NCI-H526 (cell line): ENCODE data around the gene TTLL8.

Source experiments
- DNase-seq, 2 experiments: peaks; one replicate each; lab custom pipeline; 2025; lab: John Stamatoyannopoulos, UW

The TTLL8 gene

GRCh38 chr22:50082961-50083461, 24.9 kb upstream of the TTLL8 start:
- no peak for DNase-seq

- no peak for DNase-seq
Measured at GRCh38 chr22:50082197-50082715, 24.2 kb upstream of the TTLL8 start.

GRCh38 chr22:50081426-50082196, 23.5 kb upstream of the TTLL8 start:
- DNase-seq = no peak

DNA sequence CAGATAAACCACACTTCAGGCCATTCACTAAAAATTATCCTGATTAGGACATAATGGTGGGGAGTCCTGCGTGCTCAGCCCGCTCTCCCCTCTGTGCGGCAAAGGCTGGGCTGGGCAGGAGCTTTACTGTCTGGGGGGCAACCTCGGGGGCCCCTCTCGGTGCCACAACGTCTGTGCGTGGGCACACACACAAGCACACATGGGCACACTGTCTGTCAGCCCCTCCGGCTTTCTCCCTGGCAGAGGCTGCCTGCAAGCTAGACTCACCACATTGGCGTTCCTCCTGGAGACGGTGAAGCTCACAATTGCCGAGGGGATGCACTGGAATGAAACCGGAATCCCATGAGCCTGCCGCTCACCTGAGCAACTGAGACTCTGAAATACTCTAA, 22.0 kb upstream of the TTLL8 start:
- DNase-seq = no peak

DNA sequence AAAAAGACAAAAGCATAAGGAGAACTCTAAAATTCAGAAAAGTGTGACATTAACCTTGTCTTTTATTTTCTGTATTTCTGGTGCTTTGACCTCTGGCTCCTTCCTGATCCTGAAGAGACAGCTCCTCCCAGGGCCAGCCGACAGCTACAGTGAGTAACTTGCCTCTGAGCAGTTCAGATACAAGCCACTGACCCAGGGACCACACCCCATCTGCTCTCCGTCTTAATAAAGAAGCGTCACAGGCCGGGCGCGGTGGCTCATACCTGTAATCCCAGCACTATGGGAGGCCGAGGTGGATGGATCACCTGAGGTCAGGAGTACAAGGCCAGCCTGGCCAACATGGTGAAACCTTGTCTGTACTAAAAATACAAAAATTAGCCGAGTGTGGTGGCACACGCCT, 20.7 kb upstream of the TTLL8 start:
- DNase-seq = no peak

DNA sequence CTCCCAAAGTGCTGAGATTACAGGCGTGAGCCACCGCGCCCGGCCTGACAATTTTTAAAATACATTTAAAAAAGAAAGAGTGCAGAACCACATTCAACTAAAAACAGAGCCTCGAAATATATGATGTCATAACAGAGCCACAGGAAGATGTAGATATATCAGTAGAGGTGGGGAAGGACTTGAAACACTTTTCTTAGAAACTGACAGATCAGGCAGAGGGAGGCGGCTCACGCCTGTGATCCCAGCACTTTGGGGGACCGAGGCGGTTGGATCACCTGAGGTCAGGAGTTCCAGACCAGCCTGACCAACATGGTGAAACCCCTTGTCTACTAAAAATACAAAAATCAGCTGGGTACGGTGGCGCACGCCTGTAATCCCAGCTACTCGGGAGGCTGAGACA, 20.1 kb upstream of the TTLL8 start:
- no peak for DNase-seq

DNA sequence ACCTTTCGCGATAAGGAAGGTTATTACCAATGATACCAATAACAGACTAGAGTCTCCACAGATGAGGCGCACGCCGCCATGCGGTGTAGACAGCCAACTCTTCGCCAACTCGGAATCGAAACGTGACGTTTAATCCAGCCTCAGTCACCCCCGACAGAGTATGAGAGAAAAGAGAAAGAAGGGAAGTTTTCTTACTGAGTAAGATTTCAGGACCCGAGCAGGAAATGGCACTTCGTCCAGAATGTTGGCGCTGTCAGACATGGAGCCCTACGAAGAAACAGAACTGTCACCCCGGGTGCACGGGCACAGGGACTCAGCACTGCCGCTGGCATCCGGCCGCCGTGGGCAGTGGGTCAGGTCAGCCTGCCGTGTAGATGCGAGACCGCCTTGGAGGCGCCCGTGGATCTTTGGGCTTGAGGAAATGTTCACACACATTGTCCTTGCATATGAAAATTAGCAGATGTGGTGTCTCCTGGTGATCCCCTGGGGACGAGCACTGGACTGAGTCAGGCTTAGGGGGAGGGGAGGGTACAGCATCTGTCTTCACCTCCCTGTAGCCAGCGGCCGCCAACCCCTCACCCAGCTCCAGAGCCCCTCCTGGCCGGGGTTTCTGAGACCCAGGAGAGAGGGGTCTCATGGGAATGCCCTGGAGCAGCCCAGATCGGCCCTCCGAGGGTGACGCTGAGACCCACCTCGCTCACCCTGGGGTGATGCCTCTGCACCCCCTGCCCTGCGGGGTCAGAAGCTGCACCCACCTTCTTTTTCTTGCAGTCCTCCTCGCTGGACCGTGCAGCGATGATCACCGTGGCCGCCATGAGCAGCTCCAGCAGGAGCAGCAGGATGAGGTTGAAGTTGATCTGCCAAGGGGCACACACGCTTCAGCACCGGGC, 18.8 kb upstream of the TTLL8 start:
- DNase-seq = no peak

GRCh38 chr22:50074551-50075530, 16.7 kb upstream of the TTLL8 start:
- no peak for DNase-seq

GRCh38 chr22:50074056-50074455, 16.0 kb upstream of the TTLL8 start:
- DNase-seq = no peak

- no peak for DNase-seq
Measured at GRCh38 chr22:50072714-50073538, 14.8 kb upstream of the TTLL8 start.

GRCh38 chr22:50072167-50072555, 14.1 kb upstream of the TTLL8 start:
- no peak for DNase-seq

DNA sequence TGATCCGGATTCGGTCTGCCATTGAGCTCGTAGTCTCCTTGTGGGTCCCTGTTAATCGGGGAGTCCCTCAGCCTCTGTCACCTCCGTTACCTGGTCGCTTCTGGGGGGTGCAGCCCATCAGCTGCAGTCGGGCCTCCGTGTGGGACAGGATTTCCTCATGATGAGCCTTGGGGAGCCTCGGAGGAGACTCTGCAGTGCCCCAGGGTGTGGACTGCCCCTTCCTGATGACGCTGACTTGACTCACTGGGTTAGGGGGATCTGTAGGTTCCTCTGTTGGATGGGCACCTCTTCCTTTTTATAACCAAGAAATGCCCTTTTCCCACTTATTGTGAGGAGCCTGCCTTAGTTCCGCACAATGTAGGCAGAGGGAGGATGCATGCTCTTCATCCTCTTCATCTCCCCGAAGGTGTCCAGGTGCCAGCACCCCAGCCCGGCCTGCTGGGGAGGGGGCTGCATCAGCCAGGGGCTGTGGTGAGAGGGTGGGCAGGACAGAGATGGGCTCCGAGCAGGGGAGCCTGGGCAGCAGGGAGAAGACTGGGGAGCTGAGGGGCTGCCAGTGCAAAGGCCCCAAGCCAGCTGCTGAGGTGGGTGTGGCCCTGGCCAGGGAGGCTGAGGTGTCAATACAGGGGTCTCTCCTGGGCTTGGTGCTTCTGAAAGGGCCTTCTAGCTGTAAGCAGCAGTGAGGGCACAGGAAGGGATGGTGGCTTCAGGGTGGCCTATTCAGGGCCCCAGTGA, 13.5 kb upstream of the TTLL8 start:
- no peak for DNase-seq

DNA sequence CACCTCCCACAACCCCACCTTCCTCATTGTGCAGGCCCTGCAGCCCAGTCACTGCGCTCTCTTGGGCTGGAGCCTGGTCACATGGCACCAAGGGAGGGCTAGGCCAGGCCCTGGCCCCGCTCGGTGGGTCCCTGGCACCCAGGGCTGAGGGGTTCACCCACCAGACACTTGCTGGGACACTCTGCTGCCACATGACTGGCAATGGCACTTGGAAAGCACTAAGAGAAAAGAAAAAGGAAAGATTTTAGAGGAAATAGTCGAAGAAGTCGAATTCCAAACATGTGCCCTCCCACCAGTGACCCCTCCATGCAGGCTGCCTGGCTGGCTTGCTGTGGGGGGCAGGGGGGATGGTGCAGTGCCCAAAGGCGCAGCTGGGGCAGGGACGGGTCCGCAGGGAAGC, 12.3 kb upstream of the TTLL8 start:
- no peak for DNase-seq

DNA sequence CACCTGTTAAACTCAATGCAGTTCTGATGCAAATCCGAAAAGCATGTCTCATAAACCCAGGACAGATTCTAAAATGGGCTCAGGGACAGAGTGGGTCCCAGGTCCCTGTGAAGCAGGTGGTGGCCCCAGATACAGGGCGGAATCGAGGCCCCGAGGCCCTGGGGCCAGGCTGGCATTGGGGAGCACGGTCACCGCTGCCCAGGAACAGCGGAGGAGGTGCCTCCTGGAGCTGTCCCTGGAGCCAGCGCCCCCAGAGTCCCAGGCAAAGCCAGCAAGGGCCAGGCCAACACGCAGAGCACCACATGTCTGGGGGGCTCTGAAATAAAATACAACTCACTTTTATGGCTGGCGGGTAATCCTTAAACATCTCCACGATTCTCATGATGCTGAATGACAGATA, 10.0 kb upstream of the TTLL8 start:
- DNase-seq = no peak

DNA sequence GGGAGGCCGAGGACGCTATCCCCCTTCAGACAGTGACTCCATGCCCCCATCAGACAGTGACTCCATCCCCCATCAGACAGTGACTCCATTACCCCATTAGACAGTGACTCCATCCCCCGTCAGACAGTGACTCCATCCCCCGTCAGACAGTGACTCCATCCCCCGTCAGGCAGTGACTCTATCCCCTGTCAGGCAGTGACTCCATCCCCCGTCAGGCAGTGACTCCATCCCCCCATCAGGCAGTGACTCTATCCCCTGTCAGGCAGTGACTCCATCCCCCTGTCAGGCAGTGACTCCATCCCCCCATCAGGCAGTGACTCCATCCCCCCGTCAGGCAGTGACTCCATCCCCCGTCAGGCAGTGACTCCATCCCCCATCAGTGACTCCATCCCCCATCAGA, 9.1 kb upstream of the TTLL8 start:
- no peak for DNase-seq

DNA sequence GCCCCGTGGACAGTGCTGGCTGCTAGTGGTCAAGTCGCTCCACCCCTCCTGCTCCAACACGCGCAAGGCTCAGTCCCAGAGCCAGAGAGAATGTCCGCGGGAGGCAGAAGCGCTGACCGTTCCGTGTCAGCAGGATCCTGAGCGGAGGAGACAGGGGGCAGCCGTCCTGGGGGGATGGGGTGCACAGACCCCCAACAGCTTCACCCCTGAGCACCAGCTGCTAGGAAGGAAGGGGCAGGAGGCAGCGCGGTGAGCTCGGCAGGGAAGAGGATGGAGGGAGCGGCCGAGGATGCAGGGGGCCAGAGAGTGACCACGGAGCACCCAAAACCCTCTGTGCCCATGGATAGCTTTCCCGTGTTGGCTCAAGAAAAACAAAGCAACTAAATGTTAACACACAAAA, 6.4 kb upstream of the TTLL8 start:
- no peak for DNase-seq

GRCh38 chr22:50063589-50064393, 5.7 kb upstream of the TTLL8 start:
- no peak for DNase-seq

DNA sequence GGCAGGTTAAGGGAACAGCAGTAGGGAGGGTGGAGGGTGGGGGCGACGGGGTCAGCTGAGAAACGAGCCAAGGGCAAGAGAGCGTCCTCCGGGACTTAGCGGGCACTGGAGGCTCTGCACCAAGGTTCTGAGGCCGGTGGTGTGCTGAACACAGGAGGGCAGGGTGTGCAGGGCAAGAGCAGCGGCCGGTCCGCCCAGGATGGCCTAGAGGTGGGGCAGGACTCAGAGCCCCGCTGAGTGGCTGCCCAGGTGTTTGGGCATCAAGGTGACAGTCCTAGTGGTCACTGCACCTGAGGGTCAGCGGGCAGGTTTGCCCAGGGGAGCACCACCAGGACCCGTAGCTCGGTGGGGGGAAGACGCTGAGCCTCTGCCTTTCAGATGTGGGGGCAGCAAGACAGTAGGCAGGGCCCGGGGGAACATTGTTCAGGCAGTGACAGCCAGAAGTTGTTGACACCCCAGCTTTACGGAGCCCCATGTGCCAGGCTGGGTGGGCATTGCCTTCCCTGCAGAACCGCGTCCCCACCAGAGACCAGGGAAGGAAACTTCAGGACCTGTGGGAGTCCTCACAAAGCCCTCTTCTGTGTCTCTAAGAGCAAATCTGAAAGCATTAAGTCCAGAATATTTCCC, 4.5 kb upstream of the TTLL8 start:
- no peak for DNase-seq

- DNase-seq = no peak
Measured at GRCh38 chr22:50061824-50062355, 3.8 kb upstream of the TTLL8 start.
